ENCODE results near the gene AP1S3.

AP1S3 gene

GRCh38 chr2:223735659-223736244 lies 101.6 kb downstream of the AP1S3 start:
- Histone ChIP-seq H2BK120ac (ENCODE audit: low read depth, low read length) (no peak overlapping the region), H3K18ac (ENCODE audit: low read depth in 1 of 2, low read length in 2 of 2) (peak overlapping the region in 1 of 2 experiments; percentile 45), H3K4me1 (ENCODE audit: control insufficient read depth, insufficient read depth, low read depth, low read length) (peaks cover 8% of the 10 kb centered on the region), H2AK5ac (ENCODE audit: low read length, severe bottlenecking) (no peak overlapping the region), H3K27me3 (ENCODE audit: control insufficient read depth in 1 of 2, insufficient read depth in 1 of 2, low read length in 2 of 2) (no peaks in the 10 kb centered on the region), H3K36me3 (ENCODE audit: control insufficient read depth in 1 of 2, insufficient read depth in 2 of 2, low read depth in 1 of 2, low read length in 2 of 2) (no peaks in the 10 kb centered on the region), H3K4me3 (ENCODE audit: insufficient read depth in 1 of 2, low read depth in 1 of 2, low read length in 2 of 2) (no peak overlapping the region), H2AFZ (ENCODE audit: low read depth, low read length) (no peak overlapping the region), H3K14ac (ENCODE audit: low read length in 2 of 2) (no peak overlapping the region), H2BK5ac (ENCODE audit: low read depth, low read length, poor library complexity, severe bottlenecking) (no peak overlapping the region), H3K9me3 (ENCODE audit: control insufficient read depth, low read length) (no peaks in the 10 kb centered on the region), H2BK15ac (ENCODE audit: low read depth, poor library complexity, severe bottlenecking) (no peak overlapping the region), H3K23ac (ENCODE audit: low read length in 2 of 2) (no peak overlapping the region), H4K91ac (ENCODE audit: low read length) (no peak overlapping the region), H3K4me2 (ENCODE audit: low read length, poor library complexity, severe bottlenecking) (no peak overlapping the region), H4K8ac (ENCODE audit: low read length) (no peak overlapping the region), H2BK12ac (ENCODE audit: low read length in 2 of 2) (no peak overlapping the region), H3K9ac (ENCODE audit: low read length) (peak overlapping the region; percentile 33), H3K4ac (ENCODE audit: low read depth in 1 of 2, low read length in 2 of 2) (no peak overlapping the region), H3K27ac (ENCODE audit: low read length, poor library complexity, severe bottlenecking) (peak overlapping the region; percentile 66), H3K79me1 (replicated peaks; ENCODE audit: low read length, poor library complexity, severe bottlenecking) (no peaks in the 10 kb centered on the region)
- WGBS, result 94% methylated on average over 3 of the region's 4 CpGs
- peak; percentile 73 for DNase-seq

DNA sequence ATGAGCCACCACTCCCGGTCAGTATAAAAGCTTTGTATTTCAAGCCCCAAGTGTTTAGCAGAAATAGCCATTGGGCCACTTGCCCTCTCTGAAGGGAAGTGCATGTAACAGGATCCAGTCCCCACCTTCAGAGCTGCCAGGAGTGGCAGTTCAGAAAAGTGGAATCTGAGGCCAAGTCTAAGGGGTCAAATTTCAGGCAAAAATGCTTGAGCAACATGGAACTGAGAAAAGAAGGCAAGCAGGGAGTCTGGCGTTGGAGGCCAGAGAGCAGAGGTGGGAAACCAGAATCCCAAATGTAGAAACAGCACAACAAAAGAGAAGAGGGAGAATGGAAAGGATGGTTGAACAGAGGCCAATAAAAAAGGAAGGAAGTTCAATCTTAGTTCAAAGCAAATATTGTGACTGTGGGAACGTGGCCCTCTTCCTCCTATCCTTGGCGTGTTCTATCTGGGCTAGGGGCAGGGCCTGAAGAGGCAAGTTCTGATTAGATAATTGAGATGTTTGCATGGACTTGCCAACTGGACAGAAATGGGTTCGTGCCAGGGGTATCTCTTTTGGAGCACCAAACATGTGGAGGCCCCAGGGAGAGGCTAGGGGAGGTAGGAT lies 102.2 kb downstream of the AP1S3 start:
- Histone ChIP-seq H2BK5ac (ENCODE audit: low read depth, low read length, poor library complexity, severe bottlenecking) (no peak overlapping the region), H2BK15ac (ENCODE audit: low read depth, poor library complexity, severe bottlenecking) (no peak overlapping the region)
- WGBS, result 92% methylated on average over 5 of the region's 5 CpGs

GRCh38 chr2:223734346-223734745 lies 103.0 kb downstream of the AP1S3 start:
- H3K27ac ChIP-seq (ENCODE audit: low read length, poor library complexity, severe bottlenecking), result no peak overlapping the region
- no peaks in the 10 kb centered on the region for H3K9me3 ChIP-seq (ENCODE audit: control insufficient read depth, low read length)
- H3K23ac ChIP-seq (ENCODE audit: low read length in 2 of 2), result no peak overlapping the region
- peaks cover 6% of the 10 kb centered on the region for H3K4me1 ChIP-seq (ENCODE audit: control insufficient read depth, insufficient read depth, low read depth, low read length)
- H3K9ac ChIP-seq (ENCODE audit: low read length), result no peak overlapping the region
- H2BK120ac ChIP-seq (ENCODE audit: low read depth, low read length), result no peak overlapping the region
- DNase-seq, result peak; percentile 8
- no peak overlapping the region for H2AK5ac ChIP-seq (ENCODE audit: low read length, severe bottlenecking)
- no peak overlapping the region for H4K8ac ChIP-seq (ENCODE audit: low read length)
- no peak overlapping the region for H3K4ac ChIP-seq (ENCODE audit: low read depth in 1 of 2, low read length in 2 of 2)
- H3K4me2 ChIP-seq (ENCODE audit: low read length, poor library complexity, severe bottlenecking), result no peak overlapping the region
- no peak overlapping the region for H3K4me3 ChIP-seq (ENCODE audit: insufficient read depth in 1 of 2, low read depth in 1 of 2, low read length in 2 of 2)
- H3K27me3 ChIP-seq (ENCODE audit: control insufficient read depth in 1 of 2, insufficient read depth in 1 of 2, low read length in 2 of 2), result no peaks in the 10 kb centered on the region
- H3K18ac ChIP-seq (ENCODE audit: low read depth in 1 of 2, low read length in 2 of 2), result no peak overlapping the region
- no peaks in the 10 kb centered on the region for H3K36me3 ChIP-seq (ENCODE audit: control insufficient read depth in 1 of 2, insufficient read depth in 2 of 2, low read depth in 1 of 2, low read length in 2 of 2)
- no peak overlapping the region for H3K14ac ChIP-seq (ENCODE audit: low read length in 2 of 2)
- WGBS, result no CpG with 5 or more reads among the region's 2 CpGs
- no peak overlapping the region for H2AFZ ChIP-seq (ENCODE audit: low read depth, low read length)
- H4K91ac ChIP-seq (ENCODE audit: low read length), result no peak overlapping the region
- H2BK5ac ChIP-seq (ENCODE audit: low read depth, low read length, poor library complexity, severe bottlenecking), result no peak overlapping the region
- H2BK15ac ChIP-seq (ENCODE audit: low read depth, poor library complexity, severe bottlenecking), result no peak overlapping the region
- no peak overlapping the region for H2BK12ac ChIP-seq (ENCODE audit: low read length in 2 of 2)
- H3K79me1 ChIP-seq (replicated peaks; ENCODE audit: low read length, poor library complexity, severe bottlenecking), result no peaks in the 10 kb centered on the region

More for the DNA sequence above, 102.2 kb downstream of the AP1S3 start:
- Histone ChIP-seq H3K27ac (ENCODE audit: low read length, poor library complexity, severe bottlenecking) (no peak overlapping the region), H3K18ac (ENCODE audit: low read depth in 1 of 2, low read length in 2 of 2) (peak overlapping the region in 1 of 2 experiments; percentile 45), H4K91ac (ENCODE audit: low read length) (no peak overlapping the region), H3K36me3 (ENCODE audit: control insufficient read depth in 1 of 2, insufficient read depth in 2 of 2, low read depth in 1 of 2, low read length in 2 of 2) (no peaks in the 10 kb centered on the region), H3K9ac (ENCODE audit: low read length) (no peak overlapping the region), H2BK12ac (ENCODE audit: low read length in 2 of 2) (no peak overlapping the region), H3K4me1 (ENCODE audit: control insufficient read depth, insufficient read depth, low read depth, low read length) (peaks cover 6% of the 10 kb centered on the region), H3K4me3 (ENCODE audit: insufficient read depth in 1 of 2, low read depth in 1 of 2, low read length in 2 of 2) (no peak overlapping the region), H3K23ac (ENCODE audit: low read length in 2 of 2) (no peak overlapping the region), H2AFZ (ENCODE audit: low read depth, low read length) (no peak overlapping the region), H3K79me1 (replicated peaks; ENCODE audit: low read length, poor library complexity, severe bottlenecking) (no peaks in the 10 kb centered on the region), H2BK120ac (ENCODE audit: low read depth, low read length) (no peak overlapping the region), H3K4me2 (ENCODE audit: low read length, poor library complexity, severe bottlenecking) (no peak overlapping the region), H3K4ac (ENCODE audit: low read depth in 1 of 2, low read length in 2 of 2) (no peak overlapping the region), H3K27me3 (ENCODE audit: control insufficient read depth in 1 of 2, insufficient read depth in 1 of 2, low read length in 2 of 2) (no peaks in the 10 kb centered on the region), H2AK5ac (ENCODE audit: low read length, severe bottlenecking) (no peak overlapping the region), H4K8ac (ENCODE audit: low read length) (no peak overlapping the region), H3K14ac (ENCODE audit: low read length in 2 of 2) (no peak overlapping the region), H3K9me3 (ENCODE audit: control insufficient read depth, low read length) (no peaks in the 10 kb centered on the region)
- no peak for DNase-seq

- Histone ChIP-seq H3K27me3 (ENCODE audit: control insufficient read depth in 1 of 2, insufficient read depth in 1 of 2, low read length in 2 of 2) (no peaks in the 10 kb centered on the region), H3K4me1 (ENCODE audit: control insufficient read depth, insufficient read depth, low read depth, low read length) (peaks cover 5% of the 10 kb centered on the region), H3K14ac (ENCODE audit: low read length in 2 of 2) (no peak overlapping the region), H3K9me3 (ENCODE audit: control insufficient read depth, low read length) (no peaks in the 10 kb centered on the region), H3K4me2 (ENCODE audit: low read length, poor library complexity, severe bottlenecking) (no peak overlapping the region), H3K18ac (ENCODE audit: low read depth in 1 of 2, low read length in 2 of 2) (no peak overlapping the region), H2AK5ac (ENCODE audit: low read length, severe bottlenecking) (no peak overlapping the region), H2BK12ac (ENCODE audit: low read length in 2 of 2) (no peak overlapping the region), H3K4ac (ENCODE audit: low read depth in 1 of 2, low read length in 2 of 2) (no peak overlapping the region), H3K79me1 (replicated peaks; ENCODE audit: low read length, poor library complexity, severe bottlenecking) (no peaks in the 10 kb centered on the region), H3K4me3 (ENCODE audit: insufficient read depth in 1 of 2, low read depth in 1 of 2, low read length in 2 of 2) (no peak overlapping the region), H4K8ac (ENCODE audit: low read length) (no peak overlapping the region), H3K23ac (ENCODE audit: low read length in 2 of 2) (no peak overlapping the region), H2BK15ac (ENCODE audit: low read depth, poor library complexity, severe bottlenecking) (no peak overlapping the region), H4K91ac (ENCODE audit: low read length) (no peak overlapping the region), H2BK120ac (ENCODE audit: low read depth, low read length) (no peak overlapping the region), H2AFZ (ENCODE audit: low read depth, low read length) (no peak overlapping the region), H3K36me3 (ENCODE audit: control insufficient read depth in 1 of 2, insufficient read depth in 2 of 2, low read depth in 1 of 2, low read length in 2 of 2) (no peaks in the 10 kb centered on the region), H2BK5ac (ENCODE audit: low read depth, low read length, poor library complexity, severe bottlenecking) (no peak overlapping the region), H3K27ac (ENCODE audit: low read length, poor library complexity, severe bottlenecking) (no peak overlapping the region), H3K9ac (ENCODE audit: low read length) (no peak overlapping the region)
- no peak for DNase-seq
- 83% methylated on average over 1 of the region's 3 CpGs for WGBS
Measured at GRCh38 chr2:223732346-223732745, 105.0 kb downstream of the AP1S3 start.
